Ascending aorta (tissue), 2 donors: ENCODE results near the gene BHLHA15. TPM values are rescaled to one million over a fixed set of nuclear protein-coding genes. Genes with fewer than 3 reads are reported as not detected.

Source experiments
- DNase-seq, 2 donors: peaks; one replicate each; pipeline ENCODE4 v3.0.0-alpha.2; 2019; ENCODE audit warnings: low spot score in 2 of 2
- H3K27ac ChIP-seq, 2 donors: fragments of 200-600 bp; sonication (generic); one replicate each; pipeline ENCODE4 v1.5.1; 2016 to 2017; ENCODE audit warnings: mild to moderate bottlenecking in 1 of 2
- H3K27me3 ChIP-seq: fragments of 200-600 bp; sonication (generic); one replicate; pipeline ENCODE4 v1.5.1; 2017
- H3K36me3 ChIP-seq, 2 donors: fragments of 200-600 bp; sonication (generic); one replicate each; pipeline ENCODE4 v1.5.1; 2016
- H3K4me1 ChIP-seq, 2 donors: fragments of 200-600 bp; sonication (generic); one replicate each; pipeline ENCODE4 v1.5.1; 2016 to 2017; ENCODE audit warnings: mild to moderate bottlenecking in 1 of 2
- H3K4me3 ChIP-seq, 2 donors: fragments of 200-600 bp; sonication (generic); one replicate each; pipeline ENCODE4 v1.5.1; 2016 to 2017; ENCODE audit warnings: mild to moderate bottlenecking in 1 of 2
- H3K9me3 ChIP-seq, 2 donors: fragments of 200-600 bp; sonication (generic); one replicate each; pipeline ENCODE4 v1.5.1; 2016
- intact Hi-C: fragments of 100-400 bp; cut with DNase I; formaldehyde crosslinking; loops from one replicate; pipeline ENCODE4 v1.15.1; 2023
- total RNA-seq: library from RNA; depleted of rRNA; stranded (reverse); fragments of >200 nt; gene quantifications from one replicate; pipeline ENCODE4 v1.1.0, GENCODE V29; 2016
- TF ChIP-seq, protein P1 (sequence below), 3 experiments: fragments of 200-600 bp in 2 of 3; fragments of 450-650 bp in 1 of 3; sonication (generic) in 2 of 3; IDR thresholded peaks; one replicate each; pipeline ENCODE4 v1.5.1; 2016 to 2019; ENCODE audit warnings: antibody characterized with exemption in 3 of 3, mild to moderate bottlenecking in 1 of 3, moderate library complexity in 1 of 3

Gene BHLHA15
- total RNA-seq, 1 donor from 2014 or later, result not detected

DNA sequence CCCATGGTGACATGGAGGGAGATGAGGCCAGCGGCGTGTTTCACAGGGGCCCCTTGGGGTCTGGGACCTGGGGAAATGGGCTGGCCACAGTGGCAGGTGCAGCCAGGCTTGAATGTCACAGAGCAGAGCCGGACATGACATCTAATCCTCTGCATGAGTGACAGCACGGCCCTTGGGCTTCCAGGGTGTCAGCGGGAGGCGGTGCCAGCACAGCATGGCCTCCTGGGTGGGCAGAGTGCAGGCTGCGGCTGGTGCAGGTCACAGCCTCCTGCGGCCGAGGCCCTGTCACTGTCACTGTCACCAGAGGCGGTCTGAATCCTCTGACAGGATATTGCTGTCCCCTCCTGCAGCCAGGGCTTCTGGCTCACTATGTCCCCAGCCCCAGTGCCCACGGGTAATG lies 18.2 kb downstream of the BHLHA15 start:
- intact Hi-C loops, result no loop called here
- no peak overlapping the region for H3K4me3 ChIP-seq
- H3K36me3 ChIP-seq, result peaks cover 22 to 68% of the 10 kb centered on the region in 2 donors
- H3K27me3 ChIP-seq, result no peaks in the 10 kb centered on the region
- DNase-seq, result no peak
- H3K4me1 ChIP-seq, result no peaks in the 10 kb centered on the region
- no peaks in the 10 kb centered on the region for H3K9me3 ChIP-seq
- TF ChIP-seq, protein P1, sequence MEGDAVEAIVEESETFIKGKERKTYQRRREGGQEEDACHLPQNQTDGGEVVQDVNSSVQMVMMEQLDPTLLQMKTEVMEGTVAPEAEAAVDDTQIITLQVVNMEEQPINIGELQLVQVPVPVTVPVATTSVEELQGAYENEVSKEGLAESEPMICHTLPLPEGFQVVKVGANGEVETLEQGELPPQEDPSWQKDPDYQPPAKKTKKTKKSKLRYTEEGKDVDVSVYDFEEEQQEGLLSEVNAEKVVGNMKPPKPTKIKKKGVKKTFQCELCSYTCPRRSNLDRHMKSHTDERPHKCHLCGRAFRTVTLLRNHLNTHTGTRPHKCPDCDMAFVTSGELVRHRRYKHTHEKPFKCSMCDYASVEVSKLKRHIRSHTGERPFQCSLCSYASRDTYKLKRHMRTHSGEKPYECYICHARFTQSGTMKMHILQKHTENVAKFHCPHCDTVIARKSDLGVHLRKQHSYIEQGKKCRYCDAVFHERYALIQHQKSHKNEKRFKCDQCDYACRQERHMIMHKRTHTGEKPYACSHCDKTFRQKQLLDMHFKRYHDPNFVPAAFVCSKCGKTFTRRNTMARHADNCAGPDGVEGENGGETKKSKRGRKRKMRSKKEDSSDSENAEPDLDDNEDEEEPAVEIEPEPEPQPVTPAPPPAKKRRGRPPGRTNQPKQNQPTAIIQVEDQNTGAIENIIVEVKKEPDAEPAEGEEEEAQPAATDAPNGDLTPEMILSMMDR (IDR thresholded peaks at IDR 0.05), result no peak
- no peak overlapping the region for H3K27ac ChIP-seq

DNA sequence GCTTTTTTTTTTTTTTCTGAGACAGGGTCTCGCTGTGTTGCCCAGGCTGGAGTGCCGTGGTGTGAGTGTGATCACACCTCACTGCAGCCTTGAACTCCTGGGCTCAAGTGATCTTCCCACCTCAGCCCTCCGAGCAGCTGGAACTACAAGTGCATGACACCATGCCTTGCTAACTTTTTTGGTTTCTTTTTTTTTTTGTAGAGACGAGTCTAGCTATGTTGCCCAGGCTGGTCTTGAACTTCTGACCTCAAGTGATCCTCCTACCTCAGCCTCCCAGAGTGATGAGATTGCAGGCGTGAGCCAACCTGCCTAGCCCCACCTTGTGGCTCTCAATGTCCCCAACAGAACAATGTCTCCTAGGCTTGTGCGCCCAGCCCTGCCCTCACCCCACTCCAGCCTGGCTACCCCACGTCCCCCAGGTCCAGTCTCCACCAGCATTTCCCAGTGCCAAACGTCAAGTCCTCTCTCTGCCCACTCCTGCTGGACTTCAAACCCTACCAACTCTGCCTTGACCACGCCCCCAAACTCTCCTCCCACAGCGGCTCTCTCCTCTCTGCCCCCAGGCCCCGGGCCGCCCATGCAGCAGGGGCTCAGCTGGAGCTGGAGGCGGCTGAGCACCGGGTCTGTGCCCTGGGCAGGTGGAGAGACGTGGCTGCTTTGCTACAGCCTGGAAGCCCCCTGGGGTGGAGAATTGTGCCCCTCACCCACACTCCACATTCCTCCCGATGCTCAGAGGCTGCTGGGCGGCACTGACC lies 18.9 kb downstream of the BHLHA15 start:
- intact Hi-C loops, result no loop called here
- no peak overlapping the region for H3K27ac ChIP-seq
- H3K27me3 ChIP-seq, result no peaks in the 10 kb centered on the region
- DNase-seq, result no peak
- no peak overlapping the region for H3K4me3 ChIP-seq
- TF ChIP-seq, protein P1 (IDR thresholded peaks at IDR 0.05), result no peak
- H3K36me3 ChIP-seq, result peaks cover 18 to 62% of the 10 kb centered on the region in 2 donors
- H3K4me1 ChIP-seq, result no peaks in the 10 kb centered on the region
- H3K9me3 ChIP-seq, result no peaks in the 10 kb centered on the region

DNA sequence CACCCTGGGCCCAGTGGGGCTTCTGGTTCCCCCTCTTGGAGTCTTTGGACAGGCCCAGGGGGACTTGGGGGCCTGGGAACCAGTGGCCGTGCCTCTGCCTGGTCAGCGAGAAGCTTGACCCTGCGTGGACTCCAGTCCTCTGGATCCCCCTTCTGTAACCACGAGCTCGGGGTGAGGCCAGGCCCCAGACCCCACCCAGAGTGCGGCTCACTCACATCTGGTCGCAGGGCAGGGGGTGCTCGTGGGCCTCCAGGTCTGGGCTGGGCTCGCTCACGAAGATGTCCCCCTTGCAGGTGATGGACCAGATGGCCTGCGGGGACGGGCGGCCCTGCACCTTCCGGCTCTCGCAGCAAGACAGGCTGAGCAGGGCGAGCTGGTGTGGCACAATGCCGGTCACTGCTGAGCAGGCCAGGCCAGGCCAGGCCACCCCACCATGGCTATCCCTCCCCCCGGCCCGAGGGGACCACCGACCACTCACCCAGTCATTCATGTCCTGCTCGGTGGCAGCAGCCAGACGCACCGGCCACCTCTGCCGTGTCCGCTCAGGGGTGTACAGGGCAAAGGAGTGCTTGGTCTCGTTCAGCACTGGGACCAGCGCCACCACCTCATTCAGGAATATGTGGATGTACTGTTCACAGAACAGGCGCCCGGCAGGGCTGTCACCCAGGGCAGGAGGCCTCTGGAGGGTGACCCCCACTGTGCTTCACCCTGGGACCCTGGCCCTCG lies 19.7 kb downstream of the BHLHA15 start:
- Histone ChIP-seq H3K27me3 (no peaks in the 10 kb centered on the region), H3K4me1 (no peaks in the 10 kb centered on the region), H3K27ac (no peak overlapping the region), H3K36me3 (peaks cover 18 to 60% of the 10 kb centered on the region in 2 donors), H3K4me3 (no peak overlapping the region), H3K9me3 (no peaks in the 10 kb centered on the region)
- TF ChIP-seq, protein P1 (IDR thresholded peaks at IDR 0.05), result no peak
- intact Hi-C loops, result no loop called here
- DNase-seq, result no peak

DNA sequence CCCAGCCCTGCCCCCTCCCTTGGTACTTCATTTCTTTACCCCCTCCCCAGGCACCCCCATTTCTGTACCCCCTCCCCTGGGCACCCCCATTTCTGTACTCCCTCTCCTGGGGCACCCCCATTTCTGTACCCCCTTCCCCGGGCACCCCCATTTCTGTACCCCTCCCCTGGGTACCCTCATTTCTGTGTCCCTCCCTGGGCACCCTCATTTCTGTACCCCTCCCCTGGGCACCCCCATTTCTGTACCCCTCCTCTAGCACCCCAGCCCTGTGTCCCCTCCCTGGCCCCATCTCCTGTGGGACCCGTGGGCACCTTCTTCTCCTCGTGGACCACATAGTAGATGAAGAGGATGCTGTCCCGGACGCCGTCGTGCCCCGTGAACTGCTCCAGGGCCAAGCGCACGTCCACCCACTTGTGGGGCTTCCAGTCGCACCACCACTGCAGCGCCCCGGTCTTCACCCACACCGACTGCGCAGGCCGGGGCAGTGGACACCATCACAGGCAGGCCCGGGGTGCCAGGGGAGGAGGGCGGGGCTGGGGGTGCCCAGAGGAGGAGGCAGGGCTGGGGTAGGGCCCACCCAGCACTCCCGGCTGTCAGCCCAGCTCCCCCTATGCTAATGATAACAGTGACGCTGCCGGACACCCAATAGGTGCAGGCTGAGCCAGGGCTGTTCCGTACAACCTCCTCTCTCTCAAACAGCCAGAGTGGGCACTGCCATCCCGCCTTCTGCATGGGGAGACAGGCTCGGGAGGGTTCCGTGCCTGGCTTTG lies 20.4 kb downstream of the BHLHA15 start:
- no peak overlapping the region for H3K4me3 ChIP-seq
- no peak overlapping the region for H3K27ac ChIP-seq
- TF ChIP-seq, protein P1 (IDR thresholded peaks at IDR 0.05), result no peak
- H3K9me3 ChIP-seq, result no peaks in the 10 kb centered on the region
- no peak for DNase-seq
- H3K27me3 ChIP-seq, result no peaks in the 10 kb centered on the region
- no peaks in the 10 kb centered on the region for H3K4me1 ChIP-seq
- H3K36me3 ChIP-seq, result peaks cover 18 to 54% of the 10 kb centered on the region in 2 donors
- intact Hi-C loops, result no loop called here

DNA sequence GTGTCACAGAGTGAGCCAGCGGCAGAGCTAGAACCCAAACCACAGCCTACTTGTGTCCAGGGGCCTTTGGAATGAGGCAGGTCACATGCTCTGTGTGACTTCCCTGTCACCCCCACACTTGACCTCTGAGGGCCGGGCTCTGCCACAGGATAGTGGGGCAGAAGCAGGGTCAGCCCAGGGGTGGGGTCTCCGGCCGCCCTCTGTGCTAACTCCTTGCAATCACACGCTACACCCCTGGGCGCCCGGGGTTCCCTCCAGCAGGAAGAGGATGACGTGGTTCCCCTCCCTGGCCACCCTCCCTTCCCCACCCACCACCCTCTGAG lies 21.0 kb downstream of the BHLHA15 start:
- intact Hi-C loops, result no loop called here
- DNase-seq, result no peak

More for the DNA sequence above, 21.0 kb downstream of the BHLHA15 start:
- H3K36me3 ChIP-seq, result peaks cover 17 to 54% of the 10 kb centered on the region in 2 donors
- H3K9me3 ChIP-seq, result no peaks in the 10 kb centered on the region
- no peak overlapping the region for H3K27ac ChIP-seq
- no peak overlapping the region for H3K4me3 ChIP-seq
- no peaks in the 10 kb centered on the region for H3K27me3 ChIP-seq
- TF ChIP-seq, protein P1 (IDR thresholded peaks at IDR 0.05), result no peak
- H3K4me1 ChIP-seq, result no peaks in the 10 kb centered on the region
